Stimulated activated CD8-positive, alpha-beta memory T cell treated with anti-CD3 and anti-CD28 coated beads, Interleukin-2, amount 100 ng/mL, for 48 hours (primary cell): ENCODE results near the gene SLC1A3.

ENCODE experiments used
- DNase-seq, 2 donors: peaks; one replicate each; pipeline ENCODE4 v3.0.0-alpha.2; 2020; ENCODE audit warnings: low read depth in 2 of 2

Gene SLC1A3

GRCh38 chr5:36685631-36686288, 79.4 kb downstream of the SLC1A3 start:
- no peak for DNase-seq

- no peak for DNase-seq
These were observed 80.5 kb downstream of the SLC1A3 start for GRCh38 chr5:36686881-36687280.

- no peak for DNase-seq
These were observed 82.3 kb downstream of the SLC1A3 start for GRCh38 chr5:36688722-36689121.

- DNase-seq = no peak
These were observed 82.8 kb downstream of the SLC1A3 start for GRCh38 chr5:36689225-36689624.

GRCh38 chr5:36690041-36690961, 83.9 kb downstream of the SLC1A3 start:
- DNase-seq = peak; percentile 56 to 60

- DNase-seq = no peak
These were observed 84.8 kb downstream of the SLC1A3 start for GRCh38 chr5:36691226-36691625.

GRCh38 chr5:36691696-36692371, 85.4 kb downstream of the SLC1A3 start:
- no peak for DNase-seq

- peak; percentile 38 to 39 for DNase-seq
These were observed 86.7 kb downstream of the SLC1A3 start for GRCh38 chr5:36692791-36693763.

GRCh38 chr5:36694351-36694750, 87.9 kb downstream of the SLC1A3 start:
- no peak for DNase-seq

GRCh38 chr5:36696059-36696673, 89.8 kb downstream of the SLC1A3 start:
- DNase-seq = peak in 1 of 2 donors; percentile 26

GRCh38 chr5:36698031-36698430, 91.6 kb downstream of the SLC1A3 start:
- no peak for DNase-seq

GRCh38 chr5:36701085-36701698, 94.8 kb downstream of the SLC1A3 start:
- DNase-seq = no peak

- no peak for DNase-seq
These were observed 96.9 kb downstream of the SLC1A3 start for GRCh38 chr5:36703245-36703860.

- no peak for DNase-seq
These were observed 97.7 kb downstream of the SLC1A3 start for GRCh38 chr5:36704131-36704530.

GRCh38 chr5:36705055-36705454, 98.6 kb downstream of the SLC1A3 start:
- no peak for DNase-seq

GRCh38 chr5:36706662-36707061, 100.3 kb downstream of the SLC1A3 start:
- DNase-seq = no peak

- DNase-seq = no peak
These were observed 102.6 kb downstream of the SLC1A3 start for GRCh38 chr5:36708996-36709395.

- DNase-seq = no peak
These were observed 103.6 kb downstream of the SLC1A3 start for GRCh38 chr5:36710039-36710438.

GRCh38 chr5:36712706-36713105, 106.3 kb downstream of the SLC1A3 start:
- no peak for DNase-seq

- DNase-seq = no peak
These were observed 107.1 kb downstream of the SLC1A3 start for GRCh38 chr5:36713541-36713940.
